ENCODE measurements around the gene PFKL. TPM values are rescaled to one million over a fixed set of nuclear protein-coding genes. Genes with fewer than 3 reads are reported as not detected.

Gene PFKL
- total RNA-seq, 1 experiment from 2014 or later, result 150 TPM

GRCh38 chr21:44312716-44313115, 12.9 kb downstream of the PFKL start:
- intact Hi-C loops (cut with micrococcal nuclease), result no loop called here
- TF ChIP-seq YY1 (IDR thresholded peaks at IDR 0.05; ENCODE audit: extremely low read depth, insufficient replicate concordance, low read depth, low read length) (no peak), TCF7L2 (IDR thresholded peaks at IDR 0.05; ENCODE audit: borderline replicate concordance, extremely low read depth, insufficient read depth, insufficient read length) (no peak), POLR2A (IDR thresholded peaks at IDR 0.05; ENCODE audit: borderline replicate concordance, extremely low read depth, insufficient read depth, insufficient read length) (no peak), POLR2AphosphoS5 (IDR thresholded peaks at IDR 0.05; ENCODE audit: low read depth, low read length) (no peak), ZFX (IDR thresholded peaks at IDR 0.05) (no peak), EZH2phosphoT487 (IDR thresholded peaks at IDR 0.05; ENCODE audit: borderline replicate concordance) (no peak), EZH2 (IDR thresholded peaks at IDR 0.05) (no peak), ELF1 (IDR thresholded peaks at IDR 0.05; ENCODE audit: borderline replicate concordance, low read depth) (no peak), JUND (IDR thresholded peaks at IDR 0.05) (no peak), REST (IDR thresholded peaks at IDR 0.05; ENCODE audit: low read depth) (no peak), EGR1 (IDR thresholded peaks at IDR 0.05; ENCODE audit: low read depth) (no peak), CBX3 (IDR thresholded peaks at IDR 0.05; ENCODE audit: low read depth) (no peak), SIN3A (IDR thresholded peaks at IDR 0.05; ENCODE audit: low read depth) (no peak), SRF (IDR thresholded peaks at IDR 0.05; ENCODE audit: low read depth) (no peak), ATF3 (IDR thresholded peaks at IDR 0.05) (no peak)
- no peaks in the 10 kb centered on the region for H3K9me3 ChIP-seq (ENCODE audit: control insufficient read depth in 1 of 2, insufficient read depth in 1 of 2, low read depth in 1 of 2, low read length in 2 of 2)
- H2AFZ ChIP-seq (ENCODE audit: low read depth, low read length, poor library complexity, severe bottlenecking), result no peak overlapping the region
- POLR2A ChIA-PET, result no interaction called here
- H3K4me2 ChIP-seq (ENCODE audit: low read length), result no peak overlapping the region
- no peak overlapping the region for H3K27ac ChIP-seq (ENCODE audit: low read depth, low read length)
- CTCF ChIA-PET, result no interaction called here
- H3K4me3 ChIP-seq (replicated peaks in 1 of 2; ENCODE audit: low read depth in 1 of 2, low read length in 2 of 2), result no peak overlapping the region
- no peaks in the 10 kb centered on the region for H3K9me2 ChIP-seq (ENCODE audit: insufficient read depth)
- BruUV-seq (replicated peaks), result no TSS peak
- RAD21 ChIA-PET (ENCODE audit: low non-redundant PET in 1 of 2, low total read pairs in 2 of 2, uncharacterized antibody in 2 of 2, unreplicated experiment in 2 of 2), result no interaction called here
- H3K4me1 ChIP-seq (ENCODE audit: control insufficient read depth in 1 of 2, insufficient read depth in 2 of 2, low read length in 2 of 2), result no peaks in the 10 kb centered on the region
- ATAC-seq (no peak), DNase-seq (ENCODE audit: low read depth, low spot score) (no peak)
- H3K36me3 ChIP-seq (ENCODE audit: control insufficient read depth in 1 of 2, insufficient read depth in 2 of 2, low read length in 2 of 2), result peaks cover 7 to 22% of the 10 kb centered on the region in 2 experiments; a peak in 3 of 4 replicates
- H4K20me1 ChIP-seq (ENCODE audit: insufficient read depth), result no peaks in the 10 kb centered on the region
- no peaks in the 10 kb centered on the region for H3K79me2 ChIP-seq (ENCODE audit: insufficient read depth, low read length)
- no peak overlapping the region for H3K9ac ChIP-seq (ENCODE audit: low read length)
- H3K27me3 ChIP-seq (ENCODE audit: insufficient read depth, low read length), result no peaks in the 10 kb centered on the region

All from HCT116 (cell line).